ENCODE data around the gene MAP3K8. TPM values are rescaled to one million over a fixed set of nuclear protein-coding genes. Genes with fewer than 3 reads are reported as not detected.

Gene MAP3K8
- total RNA-seq, 1 donor = 14.5 TPM

- Histone ChIP-seq H2AFZ (ENCODE audit: low read length) (no peak overlapping the region), H3K4me2 (ENCODE audit: insufficient read depth, low read length) (no peak overlapping the region), H3K9me3 (ENCODE audit: low read depth, low read length) (no peaks in the 10 kb centered on the region), H3K36me3 (ENCODE audit: insufficient read depth, low read length) (no peaks in the 10 kb centered on the region), H3K79me2 (ENCODE audit: insufficient read depth, low read length) (no peaks in the 10 kb centered on the region), H3K4me1 (ENCODE audit: insufficient read depth, low read length) (peaks cover 5% of the 10 kb centered on the region), H4K20me1 (ENCODE audit: insufficient read depth, low read length) (no peaks in the 10 kb centered on the region), H3K27ac (ENCODE audit: low read depth, low read length) (no peak overlapping the region), H3K27me3 (ENCODE audit: insufficient read depth, low read length) (peaks cover 18% of the 10 kb centered on the region), H3K4me3 (ENCODE audit: insufficient read depth, low read length) (no peak overlapping the region)
- no peak for TF ChIP-seq CTCF (IDR thresholded peaks at IDR 0.05; ENCODE audit: extremely low read depth, low read depth, low read length)
- no peak for DNase-seq (ENCODE audit: insufficient read length, low spot score, missing footprints)
These were observed 66.5 kb downstream of the MAP3K8 start for GRCh38 chr10:30500534-30500933.

- Histone ChIP-seq H3K27me3 (ENCODE audit: insufficient read depth, low read length) (peaks cover 18% of the 10 kb centered on the region), H3K79me2 (ENCODE audit: insufficient read depth, low read length) (no peaks in the 10 kb centered on the region), H2AFZ (ENCODE audit: low read length) (no peak overlapping the region), H3K27ac (ENCODE audit: low read depth, low read length) (no peak overlapping the region), H3K4me3 (ENCODE audit: insufficient read depth, low read length) (no peak overlapping the region), H3K9me3 (ENCODE audit: low read depth, low read length) (no peaks in the 10 kb centered on the region), H4K20me1 (ENCODE audit: insufficient read depth, low read length) (no peaks in the 10 kb centered on the region), H3K36me3 (ENCODE audit: insufficient read depth, low read length) (no peaks in the 10 kb centered on the region), H3K4me2 (ENCODE audit: insufficient read depth, low read length) (no peak overlapping the region), H3K4me1 (ENCODE audit: insufficient read depth, low read length) (peaks cover 4% of the 10 kb centered on the region)
- TF ChIP-seq CTCF (IDR thresholded peaks at IDR 0.05; ENCODE audit: extremely low read depth, low read depth, low read length) = no peak
- no peak for DNase-seq (ENCODE audit: insufficient read length, low spot score, missing footprints)
These were observed 67.0 kb downstream of the MAP3K8 start for GRCh38 chr10:30500963-30501504.

DNA sequence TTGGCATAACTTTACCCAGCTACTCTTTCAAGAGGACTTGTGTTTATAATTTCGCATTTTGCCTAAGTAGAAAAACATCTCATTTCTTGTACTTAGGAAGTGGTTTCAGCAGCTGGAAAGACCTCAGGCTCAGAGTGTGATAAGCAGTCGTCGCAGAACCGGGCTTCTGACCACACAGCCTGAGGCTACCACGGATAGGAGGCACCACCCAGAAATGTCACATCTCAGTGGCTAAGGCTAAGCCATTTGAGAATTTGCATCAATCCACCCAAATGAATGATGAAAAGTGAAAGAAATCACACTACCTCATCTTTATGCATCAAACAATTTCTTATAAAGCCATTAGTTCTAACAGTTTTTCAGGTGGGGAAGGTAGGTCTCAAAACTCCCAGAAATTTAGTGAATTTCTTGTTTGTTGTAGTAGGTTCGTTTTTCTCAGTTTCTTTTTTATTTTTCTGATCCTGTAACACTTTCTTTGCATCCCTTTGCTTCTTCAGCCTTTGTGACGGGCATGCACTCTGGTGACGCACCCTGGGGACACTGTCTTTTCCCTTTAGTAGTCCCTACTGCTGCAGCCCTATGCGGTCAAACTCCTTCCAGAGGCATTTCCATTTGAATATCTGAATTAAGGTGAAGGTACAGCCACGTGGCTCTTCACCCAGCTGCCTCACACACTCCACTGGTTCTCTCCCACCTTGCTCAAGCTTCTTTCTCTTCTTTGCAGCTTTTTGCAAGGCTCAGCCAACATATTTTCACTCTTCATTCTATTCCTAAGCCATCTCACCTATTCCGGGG lies 68.5 kb downstream of the MAP3K8 start:
- H3K4me2 ChIP-seq (ENCODE audit: insufficient read depth, low read length) = no peak overlapping the region
- no peaks in the 10 kb centered on the region for H3K36me3 ChIP-seq (ENCODE audit: insufficient read depth, low read length)
- H3K27ac ChIP-seq (ENCODE audit: low read depth, low read length) = no peak overlapping the region

More for the DNA sequence above, 68.5 kb downstream of the MAP3K8 start:
- Histone ChIP-seq H3K4me1 (ENCODE audit: insufficient read depth, low read length) (no peaks in the 10 kb centered on the region), H2AFZ (ENCODE audit: low read length) (peak overlapping the region; percentile 44), H3K4me3 (ENCODE audit: insufficient read depth, low read length) (no peak overlapping the region), H3K79me2 (ENCODE audit: insufficient read depth, low read length) (no peaks in the 10 kb centered on the region), H3K27me3 (ENCODE audit: insufficient read depth, low read length) (peaks cover 18% of the 10 kb centered on the region), H4K20me1 (ENCODE audit: insufficient read depth, low read length) (no peaks in the 10 kb centered on the region), H3K9me3 (ENCODE audit: low read depth, low read length) (no peaks in the 10 kb centered on the region)
- TF ChIP-seq CTCF (IDR thresholded peaks at IDR 0.05; ENCODE audit: extremely low read depth, low read depth, low read length) = no peak
- DNase-seq (ENCODE audit: insufficient read length, low spot score, missing footprints) = no peak
